NCI-H1417 (cell line): ENCODE data around the gene MYRIP.
"Not testable (repeated sequence)": the region's sequence is repeated elsewhere in the genome, so short reads cannot be mapped to it uniquely, and the experiment has no call there.

Source experiments
- DNase-seq, 3 experiments: peaks; one replicate each; lab custom pipeline; 2025; lab: John Stamatoyannopoulos, UW

MYRIP gene

GRCh38 chr3:40128166-40128565 is 318.8 kb downstream of the MYRIP start:
- no peak for DNase-seq

DNA sequence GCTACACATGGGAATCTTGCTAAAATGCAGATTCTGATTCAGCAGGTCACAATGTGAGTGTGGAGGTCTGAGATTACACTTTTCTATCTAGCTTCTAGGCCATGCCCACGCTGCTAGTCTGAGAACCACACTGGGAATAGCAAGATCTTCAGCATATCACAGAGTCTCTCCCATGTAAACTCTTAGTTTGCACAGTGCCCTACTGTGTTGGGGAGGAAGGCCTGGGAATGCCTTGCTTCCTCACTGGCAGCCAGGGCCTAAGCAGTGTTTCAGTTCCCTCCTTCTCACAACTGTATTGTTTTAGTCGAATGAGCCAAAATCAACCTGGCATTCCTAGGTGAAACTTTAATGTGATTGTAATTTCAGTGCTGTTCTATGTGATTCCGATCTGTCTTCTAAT is 320.1 kb downstream of the MYRIP start:
- no peak for DNase-seq

DNA sequence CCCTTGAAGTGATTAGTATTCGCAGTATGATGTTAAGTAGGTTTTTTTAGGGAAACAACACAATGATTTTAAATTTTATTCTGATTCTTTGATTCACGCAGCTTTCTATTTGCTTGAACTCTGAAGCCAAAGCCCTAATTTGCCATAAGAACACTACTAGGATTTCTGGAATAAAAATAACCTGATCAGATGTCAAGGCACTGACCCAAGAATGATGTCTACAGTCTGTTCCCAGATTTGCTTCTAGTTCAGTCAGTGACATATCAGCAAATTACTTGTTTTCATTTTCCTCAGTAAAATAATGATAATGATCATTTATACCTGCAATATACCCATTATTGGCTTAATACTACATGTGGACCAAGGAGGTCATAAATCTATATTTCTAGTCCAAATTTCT is 320.6 kb downstream of the MYRIP start:
- DNase-seq, result no peak

DNA sequence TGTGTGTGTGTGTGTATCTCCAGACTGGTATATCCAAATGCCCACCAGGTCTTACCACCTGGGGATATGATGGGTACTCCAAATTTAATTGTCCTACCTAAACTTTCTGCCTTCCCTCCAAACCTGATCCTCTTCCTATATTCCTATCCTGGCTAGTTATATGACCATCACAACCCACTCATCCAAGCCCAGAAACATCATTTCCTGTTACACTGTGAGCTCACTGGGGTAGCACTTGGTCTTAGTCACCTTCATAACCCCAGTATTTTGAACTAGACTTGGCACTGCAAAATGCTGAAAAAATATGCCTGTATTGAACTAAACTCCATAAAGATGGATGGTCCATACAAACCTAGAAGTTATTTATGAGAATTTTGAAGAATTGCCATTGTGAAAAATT is 321.3 kb downstream of the MYRIP start:
- DNase-seq, result no peak

DNA sequence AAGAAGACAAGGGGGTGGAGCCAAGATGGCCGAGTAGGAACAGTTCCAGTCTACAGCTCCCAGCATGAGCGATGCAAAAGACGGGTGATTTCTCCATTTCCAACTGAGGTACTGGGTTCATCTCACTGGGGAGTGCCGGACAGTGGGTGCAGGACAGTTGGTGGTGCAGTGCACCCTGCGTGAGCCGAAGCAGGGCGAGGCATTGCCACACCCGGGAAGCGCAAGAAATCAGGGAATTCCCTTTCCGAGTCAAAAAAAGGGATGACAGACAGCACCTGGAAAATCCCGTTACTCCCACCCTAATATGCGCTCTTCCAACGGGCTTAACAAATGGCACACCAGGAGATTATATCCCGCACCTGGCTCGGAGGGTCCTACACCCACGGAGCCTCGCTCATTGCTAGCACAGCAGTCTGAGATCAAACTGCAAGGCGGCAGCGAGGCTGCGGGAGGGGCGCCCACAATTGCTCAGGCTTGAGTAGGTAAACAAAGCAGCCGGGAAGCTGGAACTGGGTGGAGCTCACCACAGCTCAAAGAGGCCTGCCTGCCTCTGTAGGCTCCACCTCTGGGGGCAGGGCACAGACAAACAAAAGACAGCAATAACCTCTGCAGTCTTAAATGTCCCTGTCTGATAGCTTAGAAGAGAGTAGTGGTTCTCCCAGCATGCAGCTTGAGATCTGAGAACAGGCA is 324.6 kb downstream of the MYRIP start:
- not testable (repeated sequence) for DNase-seq

GRCh38 chr3:40137591-40138295 is 328.3 kb downstream of the MYRIP start:
- no peak for DNase-seq

GRCh38 chr3:40143283-40144090 is 334.1 kb downstream of the MYRIP start:
- DNase-seq, result no peak

DNA sequence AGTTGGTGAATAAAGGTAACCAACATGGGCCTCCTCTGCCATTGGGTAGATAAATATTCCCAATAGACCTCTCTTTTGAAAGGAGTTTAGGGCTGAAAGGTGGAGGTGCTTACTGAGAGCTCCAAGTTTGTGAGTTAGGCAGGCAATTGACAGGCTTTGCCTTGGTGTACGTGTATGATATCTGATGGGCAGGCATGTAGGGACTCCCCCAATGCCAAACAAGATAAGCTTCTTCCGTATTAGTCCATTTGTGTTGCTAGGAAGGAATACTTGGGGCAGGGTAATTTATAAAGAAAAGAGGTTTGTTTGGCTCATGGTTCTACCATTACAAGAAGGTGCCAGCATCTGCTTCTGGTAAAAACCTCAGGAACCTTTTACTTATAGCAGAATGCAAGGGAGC is 339.4 kb downstream of the MYRIP start:
- DNase-seq, result no peak

GRCh38 chr3:40152482-40153133 is 343.2 kb downstream of the MYRIP start:
- peak; percentile 20 to 67 (median 53) for DNase-seq

- no peak for DNase-seq
Observed at GRCh38 chr3:40160933-40161332, 351.5 kb downstream of the MYRIP start.

DNA sequence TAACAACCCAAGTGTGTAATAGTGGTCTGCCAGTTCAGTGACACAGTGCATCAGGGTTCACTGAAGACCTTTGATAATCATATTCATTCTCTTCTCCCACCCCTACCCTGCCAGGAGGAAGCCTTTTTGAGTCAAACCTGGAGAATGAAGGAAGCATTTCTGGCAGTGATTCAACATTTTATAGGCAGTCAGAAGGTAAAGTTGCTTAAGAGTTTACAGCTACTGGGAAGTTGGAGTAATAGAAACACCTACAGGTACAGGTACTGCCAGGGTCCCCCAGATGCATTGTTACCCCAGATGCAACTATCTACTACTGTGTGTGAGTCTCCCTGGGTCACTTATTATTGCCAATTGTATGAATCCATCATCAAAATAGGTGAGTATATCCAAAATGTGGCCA is 353.2 kb downstream of the MYRIP start:
- no peak for DNase-seq

- no peak for DNase-seq
Observed at GRCh38 chr3:40166997-40167396, 357.6 kb downstream of the MYRIP start.

GRCh38 chr3:40167958-40168357 is 358.5 kb downstream of the MYRIP start:
- DNase-seq, result peak in 1 of 3 experiments; percentile 17

DNA sequence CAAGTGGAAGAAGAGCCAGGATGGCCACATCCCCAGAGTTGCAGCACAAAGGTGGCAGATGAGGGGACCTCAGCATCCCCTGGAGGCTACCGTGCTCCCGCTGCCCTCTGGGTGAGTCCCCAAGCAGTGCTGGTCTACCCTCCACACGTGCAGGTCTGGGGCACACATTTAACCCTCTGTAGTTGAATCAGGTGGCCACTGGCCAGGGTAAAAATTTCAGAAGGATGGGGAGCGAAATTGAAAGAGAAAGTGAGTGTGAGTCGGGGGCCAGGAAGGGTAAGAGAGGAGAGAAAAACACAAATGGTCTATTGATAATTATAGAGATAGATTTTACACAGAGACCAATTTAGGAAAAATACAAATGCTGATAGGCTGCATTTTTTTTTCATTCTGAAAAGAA is 360.6 kb downstream of the MYRIP start:
- no peak for DNase-seq

- DNase-seq, result no peak
Observed at GRCh38 chr3:40170395-40170794, 361.0 kb downstream of the MYRIP start.

DNA sequence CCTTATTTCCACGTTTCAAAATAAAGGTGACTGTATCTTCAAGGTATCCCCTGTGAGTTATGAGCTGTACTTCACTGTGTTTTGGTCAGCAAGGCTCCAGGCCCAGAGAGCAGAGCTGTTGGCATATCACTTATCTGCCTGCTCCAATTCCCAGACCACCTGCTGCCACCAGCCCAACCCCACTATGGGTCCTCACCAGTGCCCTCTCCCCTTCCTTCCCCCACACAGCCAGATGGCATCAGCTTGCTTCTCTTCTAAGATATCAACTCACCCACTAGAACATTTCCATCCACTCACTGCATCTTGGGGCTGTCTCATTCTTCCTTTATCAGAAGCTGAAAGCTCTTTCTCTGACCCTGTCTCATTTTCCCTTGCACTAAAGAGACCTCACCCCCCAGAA is 363.2 kb downstream of the MYRIP start:
- DNase-seq, result no peak

DNA sequence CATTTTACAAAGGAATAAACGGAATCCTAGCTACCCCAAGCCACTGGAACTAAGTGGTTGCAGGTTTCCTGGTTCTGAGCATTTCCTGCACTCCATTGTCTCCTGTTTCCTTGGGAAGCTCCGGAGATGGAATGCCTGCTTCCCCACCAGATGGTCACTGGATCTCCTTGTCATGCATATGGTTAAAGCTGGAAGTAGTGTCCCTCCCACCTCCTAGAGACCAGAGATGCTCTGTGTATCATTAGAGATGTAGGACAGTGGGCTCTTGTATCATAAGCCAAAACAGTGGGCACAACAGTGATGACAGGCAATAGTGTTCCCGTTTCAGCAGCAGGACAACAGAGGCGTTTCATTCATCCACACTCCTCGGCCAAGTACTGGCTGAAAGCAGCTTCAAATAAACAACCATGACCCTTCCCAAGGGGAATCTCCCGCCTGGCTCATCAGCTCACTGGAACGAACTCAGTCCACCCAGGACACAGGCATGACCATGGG is 363.9 kb downstream of the MYRIP start:
- peak in 1 of 3 experiments; percentile 23 for DNase-seq

DNA sequence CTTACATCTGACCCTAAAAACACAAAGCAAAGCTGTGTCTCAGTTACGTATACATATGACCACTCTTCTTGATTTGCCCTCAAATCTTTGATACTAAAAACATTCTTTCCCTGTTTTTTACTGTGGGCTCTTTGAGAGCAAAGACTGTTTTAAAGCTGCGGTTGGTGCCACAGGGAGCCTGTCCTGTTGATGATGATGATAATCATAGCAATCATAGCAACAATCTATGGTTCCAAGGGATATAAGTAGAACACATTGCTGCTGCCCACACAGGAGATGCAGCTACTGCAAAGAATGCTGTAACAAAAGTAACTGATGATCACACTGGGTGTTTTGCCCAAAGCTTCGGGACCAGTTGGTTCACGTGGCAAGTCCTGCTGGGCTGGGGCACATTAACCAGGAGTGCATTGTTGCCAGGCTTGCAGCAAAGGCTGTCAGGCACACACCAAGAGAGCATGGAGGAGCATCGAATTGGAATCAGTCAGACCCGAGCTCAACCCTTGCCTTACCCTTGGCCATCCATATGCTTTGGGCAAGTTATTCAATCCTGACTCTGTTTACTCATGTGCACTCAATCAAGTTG is 368.7 kb downstream of the MYRIP start:
- DNase-seq, result no peak

DNA sequence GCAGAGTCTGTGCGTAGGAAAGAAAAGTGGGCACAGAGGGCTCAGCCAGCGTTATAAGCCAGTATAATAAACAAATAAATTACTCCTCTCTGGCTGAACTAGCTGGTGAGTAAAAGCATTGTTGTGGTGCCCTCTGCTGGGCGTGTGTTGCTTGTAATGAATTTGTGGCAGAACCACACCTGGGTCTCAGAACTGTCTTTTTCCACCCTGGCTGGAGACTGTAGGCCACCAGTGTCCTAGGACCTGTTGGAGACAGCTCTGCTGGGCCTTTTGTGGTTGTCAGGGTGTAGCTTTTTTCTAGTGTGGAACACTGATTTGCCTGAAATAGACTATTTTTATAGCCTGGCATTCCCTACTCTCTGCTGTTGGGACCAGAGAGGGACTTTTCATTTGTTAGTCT is 369.6 kb downstream of the MYRIP start:
- DNase-seq, result peak; percentile 40 to 79 (median 60)

DNA sequence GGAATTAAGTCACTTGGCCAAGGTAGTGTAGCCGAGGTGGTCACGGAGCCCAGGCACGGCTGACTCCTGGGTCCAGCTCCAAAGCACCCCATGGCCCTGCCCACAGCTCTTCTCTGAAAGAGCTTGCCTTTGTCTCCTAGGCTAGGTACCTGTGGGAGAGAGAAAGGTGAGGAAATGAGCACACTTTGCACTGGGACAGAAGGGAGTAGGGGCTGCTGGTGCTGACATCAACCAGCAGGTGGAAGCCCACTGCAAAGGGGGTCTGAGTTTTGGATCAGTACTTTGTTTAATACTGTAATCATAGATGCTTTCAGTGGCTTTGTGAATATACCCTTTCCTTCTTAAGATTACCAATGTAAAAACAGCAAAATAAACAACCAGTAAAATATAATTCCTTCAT is 371.8 kb downstream of the MYRIP start:
- no peak for DNase-seq

- DNase-seq, result no peak
Observed at GRCh38 chr3:40185029-40185695, 375.8 kb downstream of the MYRIP start.
